ENCODE measurements around the gene RPP21. TPM values are rescaled to one million over a fixed set of nuclear protein-coding genes. Genes with fewer than 3 reads are reported as not detected.
A peak's percentile ranks its signal among the peaks of the same experiment; 100 is the strongest.

RPP21 gene
- total and polyA plus RNA-seq, 2 of the 8 experiments (the other 6 are each of a cell fraction or from before 2014, with no cell fraction given): 63.0 to 219 TPM

GRCh38 chr6:30317913-30318589 is 26.9 kb upstream of the RPP21 start:
- no peak overlapping the region for H2AK5ac ChIP-seq (ENCODE audit: low read depth, low read length)
- H4K91ac ChIP-seq (replicated peaks; ENCODE audit: insufficient read length, low read length): no peak overlapping the region
- H2BK12ac ChIP-seq (ENCODE audit: low read depth, low read length): peak overlapping the region; percentile 30; the same call in 1 of the 2 replicates
- no peak overlapping the region for H3K9ac ChIP-seq (replicated peaks in 1 of 4; ENCODE audit: extremely low read depth in 1 of 4, low read depth in 3 of 4, low read length in 3 of 4)
- no peak overlapping the region for H2BK120ac ChIP-seq (replicated peaks; ENCODE audit: low read depth, low read length)
- DNase-seq (ENCODE audit: low read depth in 1 of 2, low spot score in 2 of 2): no peak
- peaks cover 5% of the 10 kb centered on the region; the same call in 1 of the 2 replicates for H3K79me1 ChIP-seq (ENCODE audit: low read depth, low read length)
- H4K20me1 ChIP-seq (replicated peaks in 1 of 2; ENCODE audit: control insufficient read depth in 1 of 2, insufficient read depth in 2 of 2, low read length in 2 of 2): peaks cover 8 to 18% of the 10 kb centered on the region in 2 experiments
- no peak overlapping the region for H2BK5ac ChIP-seq (ENCODE audit: low read depth, low read length)
- H3K23ac ChIP-seq (ENCODE audit: insufficient read length): no peak overlapping the region
- no peak overlapping the region for H3K27ac ChIP-seq (ENCODE audit: low read depth, low read length)
- no peaks in the 10 kb centered on the region for H3K27me3 ChIP-seq (replicated peaks in 1 of 4; ENCODE audit: control insufficient read depth in 3 of 4, extremely low read depth in 1 of 4, insufficient read depth in 3 of 4, low read length in 3 of 4)
- no peak for FAIRE-seq
- no peak overlapping the region for H3K56ac ChIP-seq (replicated peaks; ENCODE audit: insufficient read length, low read depth, low read length)
- no peak overlapping the region for H4K8ac ChIP-seq (ENCODE audit: extremely low read depth, insufficient read depth, low read length)
- POLR2A ChIA-PET (ENCODE audit: partially characterized antibody): interaction anchor here (1.3 to 10.3 kb wide), 3 partner anchors 7 to 105 kb away, joined by 3 to 92 read pairs (median 5); partner anchors contain the start of genes TRIM26 and TRIM39
- peaks cover 6 to 27% (median 19%) of the 10 kb centered on the region in 4 experiments for H3K4me1 ChIP-seq (replicated peaks in 1 of 4; ENCODE audit: control insufficient read depth in 3 of 4, insufficient read depth in 4 of 4, low read length in 3 of 4)
- WGBS, 2 experiments (ENCODE audit: extremely low coverage in 1 of 2, insufficient coverage in 1 of 2, insufficient read length in 1 of 2, insufficient replicate concordance in 2 of 2, low coverage in 1 of 2, low lambda C conversion rate in 2 of 2, missing lambda C conversion rate in 1 of 2): 86% methylated on average over 6 of the region's 6 CpGs; no CpG with 5 or more reads in 1 of the 2 experiments
- H4K5ac ChIP-seq (ENCODE audit: insufficient read length, low read depth, low read length): no peak overlapping the region
- CTCF ChIA-PET (ENCODE audit: partially characterized antibody): interaction anchor here (1.2 kb wide), 1 partner anchor 99 kb away, joined by 4 read pairs; no protein-coding TSS in a partner anchor
- peaks cover 0 to 16% (median 9%) of the 10 kb centered on the region in 4 experiments; a peak in 4 of 8 replicates for H3K36me3 ChIP-seq (ENCODE audit: control insufficient read depth in 2 of 4, insufficient read depth in 4 of 4, low read length in 3 of 4)
- H3K14ac ChIP-seq (ENCODE audit: insufficient read length): no peak overlapping the region
- H3K23me2 ChIP-seq (ENCODE audit: low read depth, low read length): no peaks in the 10 kb centered on the region
- no peak overlapping the region for H3K4ac ChIP-seq (replicated peaks; ENCODE audit: insufficient read length, low read depth, low read length)
- H2BK15ac ChIP-seq (ENCODE audit: low read length): no peak overlapping the region
- H3K18ac ChIP-seq (ENCODE audit: extremely low read depth, low read length): no peak overlapping the region
- no peak overlapping the region for H3K4me3 ChIP-seq (ENCODE audit: extremely low read depth in 1 of 4, insufficient read depth in 2 of 4, low read depth in 3 of 4, low read length in 4 of 4)
- H2AFZ ChIP-seq (ENCODE audit: low read length): no peak overlapping the region
- peak overlapping the region in 1 of 2 experiments; percentile 57; a peak in 1 of 4 replicates for H3K4me2 ChIP-seq (ENCODE audit: insufficient read depth in 1 of 2, low read depth in 2 of 2, low read length in 2 of 2)
- no peak overlapping the region for H2BK20ac ChIP-seq (ENCODE audit: low read length)
- H3K79me2 ChIP-seq (ENCODE audit: control insufficient read depth in 1 of 2, insufficient read depth in 2 of 2, low read length in 2 of 2): peaks cover 28 to 99% of the 10 kb centered on the region in 2 experiments
- H3K9me3 ChIP-seq (ENCODE audit: insufficient read depth in 2 of 2, low read depth in 1 of 2, low read length in 1 of 2): no peaks in the 10 kb centered on the region
- TF ChIP-seq CHD1 (IDR thresholded peaks at IDR 0.05; ENCODE audit: low read depth, low read length) (no peak), RBBP5 (IDR thresholded peaks at IDR 0.05; ENCODE audit: borderline replicate concordance, low read depth, low read length) (no peak), JUN (IDR thresholded peaks at IDR 0.05; ENCODE audit: low read depth, low read length) (no peak), SAP30 (IDR thresholded peaks at IDR 0.05; ENCODE audit: insufficient read depth, insufficient replicate concordance, low read length) (no peak), RAD21 (IDR thresholded peaks at IDR 0.05 in 1 of 2, conservative IDR thresholded peaks at IDR 0.05 in 1 of 2; ENCODE audit: low read depth in 2 of 2, low read length in 2 of 2) (no peak), BACH1 (IDR thresholded peaks at IDR 0.05; ENCODE audit: low read length) (no peak), FOSL1 (IDR thresholded peaks at IDR 0.05; ENCODE audit: insufficient read depth, low read depth, low read length) (no peak), SUZ12 (IDR thresholded peaks at IDR 0.05; ENCODE audit: low read length) (no peak), RFX5 (IDR thresholded peaks at IDR 0.05; ENCODE audit: borderline replicate concordance, low read depth, low read length) (no peak), HDAC2 (IDR thresholded peaks at IDR 0.05; ENCODE audit: borderline replicate concordance in 1 of 2, low read depth in 2 of 2, low read length in 2 of 2) (no peak), TAF7 (optimal IDR thresholded peaks at IDR 0.05; ENCODE audit: borderline replicate concordance, low read depth, low read length) (no peak), ASH2L (IDR thresholded peaks at IDR 0.05; ENCODE audit: low read length) (no peak)

Data from H1 (cell line).